Parathyroid adenoma (tissue), 2 donors: Measurements from ENCODE around the gene THOC6.

Experiments
- H2AFZ ChIP-seq: fragments of 300-600 bp; sonication (generic); one replicate; pipeline ENCODE4 v1.7.0; 2017; ENCODE audit warnings: antibody characterized with exemption, mild to moderate bottlenecking
- H3K27ac ChIP-seq: fragments of 300-600 bp; sonication (generic); one replicate; pipeline ENCODE4 v1.7.0; 2017
- H3K27me3 ChIP-seq: fragments of 300-600 bp; sonication (generic); one replicate; pipeline ENCODE4 v1.7.0; 2017; ENCODE audit warnings: low read length; ENCODE audit not compliant: control insufficient read depth, insufficient read depth
- H3K36me3 ChIP-seq: fragments of 300-600 bp; sonication (generic); one replicate; pipeline ENCODE4 v1.7.0; 2017; ENCODE audit warnings: low read length; ENCODE audit not compliant: control insufficient read depth, insufficient read depth
- H3K4me1 ChIP-seq: fragments of 300-600 bp; sonication (generic); one replicate; pipeline ENCODE4 v1.7.0; 2017; ENCODE audit warnings: control low read depth
- H3K4me2 ChIP-seq: fragments of 300-600 bp; sonication (generic); one replicate; pipeline ENCODE4 v1.7.0; 2017; ENCODE audit warnings: low read length
- H3K4me3 ChIP-seq: fragments of 300-600 bp; sonication (generic); one replicate; pipeline ENCODE4 v1.7.0; 2017; ENCODE audit warnings: low read depth, low read length
- H3K79me2 ChIP-seq: fragments of 300-600 bp; sonication (generic); one replicate; pipeline ENCODE4 v1.7.0; 2017; ENCODE audit warnings: control low read depth
- H3K9ac ChIP-seq: fragments of 300-600 bp; sonication (generic); one replicate; pipeline ENCODE4 v1.7.0; 2017; ENCODE audit warnings: mild to moderate bottlenecking
- H3K9me3 ChIP-seq: fragments of 300-600 bp; sonication (generic); one replicate; pipeline ENCODE4 v1.7.0; 2017; ENCODE audit warnings: low read length; ENCODE audit not compliant: control insufficient read depth
- CTCF ChIP-seq: fragments of 300-600 bp; sonication (generic); IDR thresholded peaks from one replicate; pipeline ENCODE4 v1.7.0; 2017; ENCODE audit warnings: antibody characterized with exemption, mild to moderate bottlenecking
- donor health status: primary hyperparathyroidism.

THOC6 gene

DNA sequence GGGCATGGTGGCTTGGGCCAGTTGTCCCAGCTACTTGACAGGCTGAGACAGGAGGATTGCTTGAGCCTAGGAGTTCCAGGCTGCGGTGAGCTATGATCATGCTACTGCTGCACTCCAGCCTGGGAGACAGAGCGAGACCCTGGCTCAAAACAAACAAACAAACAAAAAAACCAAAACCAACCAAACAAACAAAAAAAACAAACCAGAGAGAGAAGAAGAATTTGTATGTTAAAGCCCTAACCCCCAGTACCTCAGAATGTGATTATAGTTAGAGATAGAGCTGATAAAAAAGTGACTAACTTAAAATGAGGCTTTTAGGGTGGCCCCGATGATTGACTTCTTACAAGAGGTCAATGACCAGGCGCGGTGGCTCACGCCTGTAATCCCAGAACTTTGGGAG, 20.9 kb downstream of the THOC6 start:
- H3K4me3 ChIP-seq, result no peak overlapping the region
- no peaks in the 10 kb centered on the region for H3K79me2 ChIP-seq
- no peak overlapping the region for H2AFZ ChIP-seq
- no peak overlapping the region for H3K9ac ChIP-seq
- no peaks in the 10 kb centered on the region for H3K36me3 ChIP-seq
- TF ChIP-seq CTCF, result no peak
- no peak overlapping the region for H3K27ac ChIP-seq
- H3K4me2 ChIP-seq, result no peak overlapping the region
- H3K9me3 ChIP-seq, result no peaks in the 10 kb centered on the region
- peaks cover 3% of the 10 kb centered on the region for H3K4me1 ChIP-seq
- H3K27me3 ChIP-seq, result peaks cover 9% of the 10 kb centered on the region

GRCh38 chr16:3045758-3046640, 22.2 kb downstream of the THOC6 start, which contains the start of gene MMP25:
Gene MMP25 (plus strand): TSS chr16:3046561. CDS start chr16:3046918, 357 bp downstream.
- H3K27me3 ChIP-seq, result peaks cover 9% of the 10 kb centered on the region
- peak within 1 kb of the TSS; percentile 66 for H3K4me2 ChIP-seq
- H3K9me3 ChIP-seq, result no peaks in the 10 kb centered on the region
- no peaks in the 10 kb centered on the region for H3K79me2 ChIP-seq
- H3K9ac ChIP-seq, result no peak within 1 kb of the TSS
- H2AFZ ChIP-seq, result peak within 1 kb of the TSS; percentile 60
- peak within 1 kb of the TSS; percentile 42 for H3K4me3 ChIP-seq
- H3K4me1 ChIP-seq, result peaks cover 3% of the 10 kb centered on the region
- H3K27ac ChIP-seq, result no peak within 1 kb of the TSS
- no peaks in the 10 kb centered on the region for H3K36me3 ChIP-seq
- no peak for TF ChIP-seq CTCF

GRCh38 chr16:3046641-3047386, 23.0 kb downstream of the THOC6 start:
- Histone ChIP-seq H3K4me2 (peak overlapping the region; percentile 17), H2AFZ (no peak overlapping the region), H3K4me1 (peaks cover 3% of the 10 kb centered on the region), H3K9ac (no peak overlapping the region), H3K27ac (no peak overlapping the region), H3K79me2 (no peaks in the 10 kb centered on the region), H3K9me3 (no peaks in the 10 kb centered on the region), H3K27me3 (peaks cover 9% of the 10 kb centered on the region), H3K4me3 (no peak overlapping the region), H3K36me3 (no peaks in the 10 kb centered on the region)
- no peak for TF ChIP-seq CTCF

GRCh38 chr16:3047387-3047720, 23.5 kb downstream of the THOC6 start:
- Histone ChIP-seq H3K27ac (no peak overlapping the region), H3K4me2 (no peak overlapping the region), H3K4me3 (no peak overlapping the region), H3K9ac (no peak overlapping the region), H3K79me2 (no peaks in the 10 kb centered on the region), H3K27me3 (peaks cover 9% of the 10 kb centered on the region), H3K36me3 (no peaks in the 10 kb centered on the region), H2AFZ (no peak overlapping the region), H3K4me1 (peaks cover 3% of the 10 kb centered on the region), H3K9me3 (no peaks in the 10 kb centered on the region)
- TF ChIP-seq CTCF, result no peak
